Forelimb muscle (tissue), 1 donor: ENCODE results near the gene GRIK4. TPM values are rescaled to one million over a fixed set of nuclear protein-coding genes. Genes with fewer than 3 reads are reported as not detected.
"Not testable (repeated sequence)": the region's sequence is repeated elsewhere in the genome, so short reads cannot be mapped to it uniquely, and the experiment has no call there.

Experiments used
- DNase-seq: peaks from one replicate; pipeline ENCODE4 v3.0.0-alpha.2; 2013; ENCODE audit warnings: low read depth
- polyA plus RNA-seq: library from polyadenylated mRNA; unstranded; fragments of 120-200 nt; gene quantifications from one replicate; pipeline ENCODE4 v1.2.1, GENCODE V29; 2013; ENCODE audit not compliant: insufficient read length

The GRIK4 gene
- polyA plus RNA-seq, 1 donor, result 0.23 TPM

DNA sequence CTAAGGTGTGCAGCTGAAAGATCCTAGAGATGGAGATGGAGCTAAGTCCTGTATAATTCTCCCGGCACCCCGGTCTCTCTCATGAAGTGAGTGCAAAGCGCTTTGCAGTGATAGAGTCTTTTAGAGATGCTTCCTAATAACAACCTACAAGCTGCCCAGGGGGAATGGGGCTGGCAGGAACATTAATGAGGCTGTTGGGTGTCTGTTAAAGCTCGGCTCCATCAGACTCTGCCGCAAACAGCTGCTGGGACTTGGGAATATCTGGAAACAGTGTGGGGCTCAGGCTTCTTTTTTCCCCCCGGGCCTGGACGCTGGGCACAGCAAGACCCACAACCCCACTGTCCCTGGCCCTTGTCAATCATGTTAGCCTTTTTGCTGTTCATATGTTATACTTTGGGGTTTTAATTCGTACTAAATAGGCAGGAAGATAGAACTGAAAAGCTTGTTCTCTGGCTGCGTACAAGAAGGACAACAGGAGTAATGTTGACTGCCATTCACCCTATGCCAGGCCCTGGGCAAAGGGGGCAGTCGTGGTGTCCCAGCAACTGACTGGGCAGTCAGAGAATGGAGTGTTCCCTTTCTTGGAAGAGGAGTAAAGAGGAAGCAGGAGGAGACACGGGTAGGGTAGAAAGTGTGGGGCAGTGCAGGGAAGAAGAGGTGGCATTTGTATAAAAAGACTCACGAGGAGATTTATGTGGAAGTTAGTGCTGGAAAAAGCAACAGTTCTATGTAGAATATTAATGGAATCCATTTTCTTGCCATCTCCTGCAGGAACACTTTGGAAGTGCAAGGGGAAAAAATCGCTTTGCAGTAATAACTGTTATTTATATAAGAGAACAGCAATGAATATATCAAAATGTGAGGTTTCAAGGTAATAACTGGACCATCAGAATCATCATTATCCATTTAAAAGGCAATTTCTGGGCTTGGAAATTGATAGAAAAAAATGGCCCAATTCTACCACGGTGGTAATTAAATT is 232.8 kb downstream of the GRIK4 start:
- no peak for DNase-seq

DNA sequence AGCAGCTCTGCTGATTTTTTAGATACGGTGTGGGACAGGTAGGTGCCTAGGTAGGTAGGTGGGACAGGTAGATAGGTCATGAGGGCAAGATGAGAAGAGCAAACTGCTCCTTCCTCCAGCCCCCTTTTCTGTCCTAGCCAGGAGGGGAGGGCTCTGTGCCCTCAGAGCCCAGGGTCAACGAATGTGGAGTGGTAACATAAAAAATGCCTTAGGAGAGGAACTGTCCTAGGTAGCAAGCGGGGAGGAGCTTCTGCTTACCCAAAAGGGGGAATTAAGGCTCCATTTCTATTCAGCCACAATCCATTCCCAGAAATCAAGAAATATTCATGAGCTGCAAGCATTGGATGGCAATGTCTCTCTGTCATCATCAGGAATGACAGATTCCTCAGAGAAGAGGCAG is 234.8 kb downstream of the GRIK4 start:
- no peak for DNase-seq

DNA sequence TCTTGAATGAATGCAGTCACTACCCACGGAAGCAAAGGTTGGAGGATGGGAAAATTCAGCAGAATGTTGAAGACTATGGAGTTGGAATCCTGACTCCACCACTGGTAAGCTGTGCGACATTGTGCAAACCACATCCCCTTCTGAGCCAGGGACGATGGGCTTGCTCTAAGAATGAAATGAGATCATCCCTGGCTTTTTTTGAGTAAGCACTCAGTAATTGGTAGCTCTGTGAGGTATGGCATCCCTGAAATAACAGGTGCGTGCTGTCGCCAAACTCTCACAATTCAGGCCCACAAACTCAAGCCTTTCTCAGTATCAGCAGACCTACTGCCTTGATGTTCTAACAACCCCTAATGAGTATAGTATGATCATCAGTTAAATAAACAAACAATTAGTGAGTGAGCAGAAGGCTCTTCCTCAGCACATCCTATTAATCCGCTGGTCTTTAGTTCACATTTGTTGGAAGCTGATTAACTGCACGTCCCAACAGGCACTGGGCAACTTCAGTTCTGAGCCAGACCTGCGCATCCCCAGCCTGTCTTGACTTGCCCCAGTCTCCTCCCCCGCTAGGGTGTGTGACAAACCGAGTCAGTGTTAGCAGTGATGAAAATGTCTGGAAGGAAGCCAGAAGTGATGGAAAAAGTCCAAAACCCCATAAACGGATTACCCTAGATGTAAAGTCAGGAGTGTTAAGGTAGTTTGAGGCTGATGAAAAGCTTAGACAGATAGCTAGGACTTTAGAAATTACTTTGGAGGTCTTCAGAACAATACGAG is 235.5 kb downstream of the GRIK4 start:
- DNase-seq, result no peak

DNA sequence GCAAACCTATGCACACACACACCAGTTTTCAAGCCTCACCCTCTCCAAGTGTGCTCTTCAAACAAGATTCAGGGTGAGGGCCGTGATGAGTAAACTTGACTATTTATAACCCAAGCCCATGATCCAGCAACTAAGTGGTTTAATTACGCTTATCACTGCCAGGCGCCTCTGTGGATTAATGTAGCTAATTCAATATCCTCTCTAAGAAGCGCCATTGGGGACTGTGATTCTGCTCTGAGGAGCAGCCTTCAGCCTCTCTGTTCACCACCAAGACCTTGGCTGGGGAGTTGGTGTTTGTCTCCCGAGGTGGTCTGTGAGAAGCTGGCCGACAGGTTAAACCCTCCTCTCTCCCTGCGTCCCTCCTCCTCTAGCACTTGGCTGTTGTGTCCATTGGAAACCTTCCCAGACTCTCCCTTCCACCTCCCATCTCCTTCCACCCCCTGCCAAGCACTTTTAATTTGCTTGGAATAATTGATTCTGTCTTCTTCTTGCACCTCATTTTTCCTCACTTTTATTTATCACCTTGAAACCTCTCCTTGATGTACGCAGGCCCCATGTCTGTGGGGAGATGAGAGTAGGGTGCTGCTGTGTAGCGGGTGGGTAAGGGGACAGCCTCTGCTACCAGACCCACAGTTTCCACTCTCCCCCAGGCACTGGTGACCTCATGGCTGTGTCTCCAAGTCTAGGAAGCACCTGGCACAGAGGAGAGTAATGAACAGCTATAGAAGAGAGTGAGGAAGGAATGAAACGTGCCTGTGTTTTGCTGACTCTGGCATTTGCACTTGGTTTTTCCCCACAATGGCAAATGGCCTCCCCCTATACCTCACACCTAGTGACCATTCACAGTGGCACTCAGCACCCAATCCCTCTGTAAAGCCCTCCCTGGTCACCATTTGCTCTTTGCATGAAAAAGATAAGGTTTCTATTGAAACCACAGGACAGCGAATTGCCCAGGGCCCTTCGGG is 236.6 kb downstream of the GRIK4 start:
- DNase-seq, result no peak

DNA sequence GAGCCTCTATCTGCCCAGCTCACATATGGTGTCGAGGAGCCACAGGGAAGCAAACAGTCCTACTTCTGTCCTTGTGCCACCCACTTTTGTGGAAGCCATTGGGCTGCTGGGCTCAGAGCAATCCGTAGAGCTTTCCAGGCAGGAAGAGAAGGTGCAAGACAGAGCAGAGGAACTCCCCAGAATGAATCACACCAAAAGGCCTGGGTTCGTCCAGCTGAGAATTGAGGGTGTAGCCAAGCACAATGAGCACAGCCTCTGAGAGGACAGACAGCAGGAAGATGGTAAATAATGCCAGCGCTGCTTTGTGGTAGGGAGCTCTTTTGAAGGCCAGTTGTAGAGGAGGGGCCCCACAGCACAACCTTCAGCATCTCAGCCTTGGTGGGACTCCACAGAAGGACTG is 237.8 kb downstream of the GRIK4 start:
- no peak for DNase-seq

DNA sequence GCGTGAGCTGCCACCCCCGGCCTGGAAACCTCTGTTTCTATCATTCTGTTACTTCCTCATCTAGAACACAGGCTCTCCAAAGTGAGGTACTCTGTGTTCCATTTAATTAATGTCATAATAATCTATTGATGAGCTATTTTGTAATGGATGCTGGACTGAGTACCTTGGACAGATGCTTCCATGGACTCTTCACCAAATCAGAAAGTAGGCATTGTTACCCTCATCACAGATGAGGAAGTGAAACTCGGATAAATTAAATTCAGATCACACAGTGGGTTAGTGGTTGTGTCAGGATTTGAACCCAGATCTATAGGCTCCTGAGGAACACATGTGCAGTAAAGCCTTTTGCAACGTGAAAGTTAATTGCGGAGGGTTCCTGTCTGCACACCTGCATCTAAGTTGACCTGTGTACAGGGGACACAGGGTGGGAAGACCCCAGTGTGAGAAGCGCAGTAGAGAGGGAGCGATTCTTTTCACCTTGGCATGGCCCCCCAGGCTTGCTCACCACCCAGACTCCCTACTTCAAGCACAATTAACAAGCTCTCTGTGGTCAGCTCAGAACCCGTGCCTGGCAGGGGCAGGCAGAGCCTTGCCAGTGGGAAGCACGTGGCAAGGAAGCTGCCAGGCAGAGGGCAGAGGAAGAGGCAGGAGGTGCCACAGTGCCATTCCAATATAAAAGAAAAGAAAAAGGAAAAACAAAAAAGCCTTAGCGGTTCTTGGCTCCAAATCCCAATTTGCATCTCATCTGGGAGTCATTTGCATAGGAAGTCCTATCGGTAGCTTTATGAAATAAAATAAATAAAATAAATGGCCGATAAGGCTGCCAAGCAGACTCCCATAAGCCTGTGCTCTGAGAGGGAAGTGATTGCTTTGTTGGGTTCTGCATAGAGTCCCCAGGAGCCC is 239.3 kb downstream of the GRIK4 start:
- DNase-seq, result no peak

DNA sequence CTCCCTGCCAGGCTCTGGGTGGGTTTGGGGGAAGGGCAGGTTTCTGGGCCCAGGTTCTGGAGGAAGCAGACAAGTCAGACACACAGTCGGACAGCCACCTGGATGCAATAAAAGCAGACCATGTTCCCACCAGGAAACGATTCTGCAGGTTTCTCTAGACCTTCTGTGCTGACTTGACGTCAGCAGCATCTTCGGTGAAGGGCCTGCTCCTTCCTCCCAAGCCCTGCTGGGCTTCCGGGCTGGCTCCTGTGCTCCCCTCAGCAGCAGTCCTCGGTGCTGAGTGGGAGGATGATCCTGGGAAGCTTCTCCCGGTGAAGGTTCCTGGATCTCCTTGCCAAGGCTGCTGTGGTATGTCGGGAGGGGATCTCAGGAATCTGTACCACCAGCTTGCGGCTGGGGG is 240.0 kb downstream of the GRIK4 start:
- DNase-seq, result no peak

DNA sequence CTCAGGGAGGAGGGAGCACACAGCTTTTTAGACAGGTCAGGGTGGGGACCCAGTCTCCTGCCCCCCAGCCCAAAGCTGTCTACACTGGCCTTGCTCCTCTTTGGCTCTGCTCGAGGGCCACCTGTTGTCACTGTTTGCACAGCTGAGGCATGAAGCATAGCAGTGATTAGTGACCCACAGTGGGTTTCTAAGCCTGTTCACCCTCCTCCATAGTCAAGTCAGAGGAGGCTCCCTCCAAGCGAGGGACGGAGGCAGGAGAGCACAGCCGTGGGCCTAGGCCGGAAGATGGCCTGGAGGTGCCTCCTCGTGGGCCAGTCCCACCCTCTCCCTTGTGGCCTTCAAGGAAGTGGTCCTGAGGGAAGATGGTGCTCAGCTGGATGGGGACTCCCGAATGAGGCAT is 241.1 kb downstream of the GRIK4 start:
- no peak for DNase-seq

DNA sequence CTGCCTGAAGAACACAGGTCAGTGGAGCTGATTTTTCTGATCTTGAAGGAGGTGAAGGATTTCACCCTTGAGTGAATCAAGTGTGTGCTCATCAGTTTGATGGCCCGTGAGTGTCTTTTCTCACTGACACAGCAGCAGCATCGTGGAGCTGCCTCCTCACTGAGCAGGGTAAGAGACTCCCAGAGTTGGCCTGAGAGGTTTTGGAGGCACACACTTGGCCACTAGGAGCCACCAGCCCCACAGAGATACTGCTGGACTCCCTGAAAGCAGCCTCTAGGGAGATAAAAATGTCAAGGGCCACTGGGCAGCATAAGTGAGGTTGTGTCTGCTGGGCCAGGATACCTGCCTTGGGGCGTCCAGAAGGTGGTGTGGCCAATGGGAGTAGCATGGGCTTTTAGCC is 245.4 kb downstream of the GRIK4 start:
- no peak for DNase-seq

DNA sequence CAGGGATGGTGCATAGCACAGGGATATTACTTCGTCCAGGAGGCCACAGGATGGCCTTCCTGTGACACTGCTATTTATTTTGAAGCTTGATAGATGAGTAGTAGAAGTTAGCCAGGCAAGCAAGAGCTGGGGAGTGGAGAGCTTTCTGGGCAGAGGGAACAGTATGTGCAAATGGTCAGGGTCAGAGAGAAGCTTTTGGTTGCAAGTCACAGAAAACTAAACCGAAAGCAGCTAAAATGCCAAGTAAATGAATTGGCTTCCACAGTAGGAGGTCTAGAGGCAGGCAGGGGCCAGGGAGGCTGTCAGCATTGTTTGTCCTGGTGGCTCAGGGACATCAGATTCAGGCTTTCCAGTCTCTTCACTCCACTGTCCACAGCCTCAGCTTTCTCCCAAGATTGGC is 247.5 kb downstream of the GRIK4 start:
- DNase-seq, result no peak

DNA sequence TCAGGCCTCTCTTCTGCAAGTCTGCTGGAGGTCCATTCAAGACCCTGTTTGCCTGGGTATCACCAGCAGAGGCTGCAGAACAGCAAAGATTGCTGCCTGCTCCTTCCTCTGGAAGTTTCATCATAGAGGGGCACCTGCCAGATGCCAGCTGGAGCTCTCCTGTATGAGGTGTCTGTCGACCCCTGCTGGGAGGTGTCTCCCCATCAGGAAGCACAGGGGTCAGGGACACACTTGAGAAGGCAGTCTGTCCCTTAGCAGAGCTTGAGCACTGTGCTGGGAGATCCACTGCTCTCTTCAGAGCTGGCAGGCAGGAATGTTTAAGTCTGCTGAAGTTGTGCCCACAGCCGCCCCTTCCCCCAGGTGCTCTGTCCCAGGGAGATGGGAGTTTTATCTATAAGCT is 254.2 kb downstream of the GRIK4 start:
- DNase-seq, result not testable (repeated sequence)

DNA sequence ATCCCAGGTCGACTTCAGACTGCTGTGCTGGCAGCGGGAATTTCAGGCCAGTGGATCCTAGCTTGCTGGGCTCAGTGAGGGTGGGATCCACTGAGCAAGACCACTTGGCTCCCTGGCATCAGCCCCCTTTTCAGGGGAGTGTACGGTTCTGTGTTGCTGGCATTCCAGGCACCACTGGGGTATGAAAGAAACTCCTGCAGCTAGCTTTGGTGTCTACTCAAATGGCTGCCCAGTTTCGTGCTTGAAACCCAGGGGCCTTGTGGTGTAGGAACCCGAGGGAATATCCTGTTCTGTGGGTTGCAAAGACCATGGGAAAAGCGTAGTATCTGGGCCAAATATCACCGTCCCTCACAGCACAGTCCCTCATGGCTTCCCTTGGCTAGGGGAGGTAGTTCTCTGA is 254.8 kb downstream of the GRIK4 start:
- DNase-seq, result no peak

DNA sequence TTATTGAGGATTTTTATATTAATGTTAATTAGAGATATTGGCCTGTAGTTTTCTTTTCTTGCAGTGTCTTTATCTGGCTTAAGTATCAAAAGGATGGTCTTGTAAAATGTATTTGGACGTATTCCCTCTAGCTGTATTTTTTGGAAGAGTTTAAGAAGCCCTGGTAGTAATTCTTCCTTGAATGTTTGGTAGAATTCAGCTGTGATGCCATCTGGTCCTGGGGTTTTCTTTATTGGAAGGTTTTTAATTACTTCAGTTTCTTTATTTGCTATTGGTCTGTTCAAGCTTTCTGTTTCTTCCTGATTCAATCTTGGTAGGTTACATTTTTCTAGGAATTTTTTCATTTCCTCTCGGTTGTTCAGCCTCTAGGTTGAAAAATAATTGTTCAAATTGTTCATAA is 257.4 kb downstream of the GRIK4 start:
- DNase-seq, result no peak

DNA sequence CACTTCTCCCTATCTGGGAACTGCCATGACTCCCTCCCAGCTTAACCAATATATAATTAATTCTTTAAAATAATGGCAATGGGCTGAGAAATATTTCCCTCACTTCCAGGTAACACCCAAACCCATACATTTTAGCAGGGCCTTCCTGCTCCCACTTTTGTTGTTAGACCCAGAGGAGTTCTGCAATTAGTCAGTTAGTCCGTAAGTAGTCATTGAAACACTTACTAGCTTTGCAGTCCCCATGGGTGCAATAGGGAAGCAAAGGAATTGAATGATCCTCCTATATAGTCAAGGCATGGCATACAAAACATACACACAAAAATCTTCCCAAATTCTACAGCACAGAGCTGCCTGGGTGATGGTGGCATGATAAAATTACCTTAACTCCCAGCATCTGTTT is 258.4 kb downstream of the GRIK4 start:
- no peak for DNase-seq

DNA sequence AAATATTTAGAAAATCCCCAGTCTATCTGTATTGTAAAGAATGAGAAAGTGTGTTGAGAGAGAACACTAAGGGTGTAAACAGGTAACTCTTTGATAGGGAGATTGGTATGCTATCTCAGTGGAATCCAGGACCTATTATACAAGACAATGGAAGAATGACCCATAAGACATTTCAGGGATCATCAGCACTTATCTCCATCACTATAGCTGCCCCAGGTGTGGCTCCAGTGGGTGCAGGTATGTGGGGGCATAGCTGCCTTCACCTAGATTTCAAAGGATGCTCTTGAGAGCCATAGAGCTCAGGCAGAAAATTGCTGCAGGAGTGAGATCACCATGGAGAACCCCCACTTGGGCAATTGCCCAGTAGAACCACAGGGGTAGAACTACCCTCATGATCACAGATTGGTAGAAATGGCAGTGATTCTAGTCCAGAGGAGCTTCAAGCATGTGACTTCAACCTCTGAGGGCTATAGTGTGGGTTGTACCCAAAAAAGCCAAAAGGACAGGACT is 260.1 kb downstream of the GRIK4 start:
- no peak for DNase-seq

DNA sequence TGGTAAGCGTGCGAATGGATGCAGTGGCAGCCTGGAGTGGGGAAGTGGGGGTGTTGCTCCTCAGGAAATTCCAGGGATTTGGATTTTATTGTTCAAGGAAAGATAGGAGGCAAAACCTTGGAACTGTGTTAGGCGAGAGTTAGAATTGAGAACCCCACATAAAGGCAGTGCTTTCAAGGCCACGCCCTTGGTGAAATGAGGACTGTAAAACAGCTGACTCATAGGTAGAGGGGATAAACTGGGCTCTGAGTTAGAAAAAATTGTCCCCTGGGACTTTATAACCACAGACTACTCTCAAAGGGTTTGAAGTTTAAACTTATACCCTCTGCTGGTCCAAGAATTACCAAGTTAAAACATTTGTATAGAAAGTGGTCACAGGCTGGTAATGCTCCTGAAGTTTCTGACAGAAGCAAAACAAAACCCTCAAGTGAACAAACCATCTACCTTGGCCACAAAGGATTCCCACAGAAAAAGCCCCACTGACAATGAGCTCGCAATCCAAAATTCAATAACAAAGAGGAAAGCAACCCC is 262.0 kb downstream of the GRIK4 start:
- DNase-seq, result no peak

DNA sequence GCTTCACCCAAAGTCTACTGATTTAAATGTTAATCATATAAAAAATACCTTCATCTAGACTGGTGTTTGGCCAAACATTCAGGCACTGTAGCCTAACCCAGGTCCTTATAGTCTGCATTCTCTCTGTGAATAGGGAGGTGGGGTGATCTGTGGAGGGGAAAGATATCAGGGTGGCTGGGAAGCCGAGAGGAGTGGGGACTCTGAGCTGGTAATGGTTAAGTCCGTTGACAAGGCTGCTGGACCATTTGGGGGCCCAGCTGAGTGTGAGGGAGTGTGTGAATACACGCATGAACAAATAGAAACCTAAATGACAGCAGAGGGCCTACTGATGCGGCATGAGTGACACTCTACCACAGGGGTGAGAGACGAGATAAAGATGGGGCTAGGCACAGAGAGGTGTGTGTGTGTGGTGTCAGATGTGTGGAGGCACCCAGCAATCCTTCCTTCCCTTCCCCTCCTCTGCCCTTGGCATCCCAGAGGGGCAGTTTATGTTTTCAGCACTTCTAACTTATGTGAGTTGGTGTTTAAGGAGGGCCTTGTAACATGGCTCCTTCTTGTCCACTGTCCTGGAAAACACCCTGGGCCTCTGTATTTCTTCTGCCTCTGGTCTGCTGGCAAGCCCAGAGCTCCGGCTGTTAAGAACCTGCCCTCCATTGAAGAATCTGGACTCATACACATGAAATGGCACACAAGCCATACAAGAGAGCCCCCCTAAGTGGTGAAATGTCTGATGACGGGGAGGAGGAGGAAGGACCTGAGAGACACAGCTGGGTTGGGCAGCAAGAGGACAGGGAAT is 263.2 kb downstream of the GRIK4 start:
- DNase-seq, result no peak

DNA sequence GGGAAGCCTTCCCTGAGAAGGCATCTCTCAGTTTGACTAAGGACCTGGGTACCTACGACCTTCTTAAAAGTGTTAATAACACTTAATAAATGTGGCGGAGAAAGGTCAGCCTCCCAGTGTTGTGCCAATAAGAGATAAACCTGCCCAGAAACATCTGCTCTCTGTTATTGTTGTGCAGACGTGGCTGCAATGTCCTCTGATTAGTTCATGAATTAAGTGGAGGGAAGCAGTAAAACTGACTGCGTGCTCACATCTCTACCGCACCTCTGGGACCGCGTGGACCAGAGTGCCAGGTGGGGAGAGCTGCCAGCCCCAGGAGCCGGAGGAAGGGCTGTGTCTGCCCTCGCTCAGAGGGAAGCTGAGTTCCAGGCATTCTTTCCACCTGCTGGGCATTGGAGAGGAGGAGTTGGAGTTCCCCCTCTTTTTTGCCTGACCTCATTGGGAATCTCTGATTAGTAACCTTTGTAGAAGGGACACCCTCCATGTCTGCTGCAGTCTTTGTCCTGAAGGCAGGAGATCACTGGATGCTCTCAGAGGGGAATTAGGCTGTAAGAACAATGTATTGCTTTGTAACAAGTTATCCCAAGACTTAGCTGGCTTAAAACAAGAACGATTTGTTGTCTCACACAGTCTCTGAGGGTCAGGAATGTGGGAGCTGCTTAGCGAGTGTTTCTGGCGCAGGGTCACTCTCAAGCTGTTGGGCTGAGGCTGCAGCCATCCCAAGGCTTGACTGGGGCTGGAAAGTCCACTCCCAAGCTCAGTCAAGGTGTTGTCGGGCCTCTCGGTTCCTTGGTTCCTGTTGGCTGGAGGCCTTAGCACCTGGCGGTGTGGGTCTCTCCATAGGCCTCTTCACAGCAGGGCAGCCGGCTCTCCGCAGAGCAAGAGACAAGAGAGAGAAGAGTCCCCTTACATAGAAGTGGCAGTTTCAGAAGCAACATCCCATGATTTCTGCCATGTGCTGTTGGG is 264.7 kb downstream of the GRIK4 start:
- no peak for DNase-seq
